Measurements from ENCODE around the gene PMM2. TPM values are rescaled to one million over a fixed set of nuclear protein-coding genes. Genes with fewer than 3 reads are reported as not detected.
A peak's percentile ranks its signal among the peaks of the same experiment; 100 is the strongest.

Gene PMM2
- total RNA-seq, 6 experiments from 2014 or later = 18.6 to 47.8 (median 39.0) TPM

- 82% methylated on average over 13 of the region's 13 CpGs for WGBS (ENCODE audit: insufficient coverage, low coverage, low lambda C conversion rate, missing lambda C conversion rate)
- intact Hi-C loops (cut with DNase I) = loop anchor here in 1 of 2 donors (10.0 kb wide), 1 partner anchor 58 kb away; the partner anchor contains the start of gene CARHSP1
- ATAC-seq = no peak
Observed at GRCh38 chr16:8806272-8806983, 8.8 kb downstream of the PMM2 start.

GRCh38 chr16:8807189-8807588 lies 9.6 kb downstream of the PMM2 start:
- 100% methylated on average over 4 of the region's 5 CpGs for WGBS (ENCODE audit: insufficient coverage, low coverage, low lambda C conversion rate, missing lambda C conversion rate)

More at GRCh38 chr16:8806272-8806983, 8.8 kb downstream of the PMM2 start:
- H3K4me1 ChIP-seq = peaks cover 0 to 22% (median 6%) of the 10 kb centered on the region in 4 donors
- H3K36me3 ChIP-seq = peaks cover 22 to 89% (median 50%) of the 10 kb centered on the region in 4 donors
- H3K27ac ChIP-seq = no peak overlapping the region
- no peaks in the 10 kb centered on the region for H3K27me3 ChIP-seq
- H3K4me3 ChIP-seq = no peak overlapping the region
- H3K9me3 ChIP-seq = no peaks in the 10 kb centered on the region
- no peak for DNase-seq
- no peak for TF ChIP-seq POLR2A (IDR thresholded peaks at IDR 0.05)
- TF ChIP-seq CTCF (IDR thresholded peaks at IDR 0.05) = no peak

GRCh38 chr16:8808009-8808408 lies 10.4 kb downstream of the PMM2 start:
- H3K4me1 ChIP-seq = peaks cover 0 to 17% (median 6%) of the 10 kb centered on the region in 4 donors
- no peaks in the 10 kb centered on the region for H3K9me3 ChIP-seq
- no peak for DNase-seq
- TF ChIP-seq POLR2A (IDR thresholded peaks at IDR 0.05) (no peak), CTCF (IDR thresholded peaks at IDR 0.05) (no peak)
- 39% methylated on average over 3 of the region's 3 CpGs for WGBS (ENCODE audit: insufficient coverage, low coverage, low lambda C conversion rate, missing lambda C conversion rate)
- H3K27ac ChIP-seq = peak overlapping the region in 2 of 3 donors; percentile 42 to 69
- H3K4me3 ChIP-seq = no peak overlapping the region
- intact Hi-C loops (cut with DNase I) = loop anchor here in 1 of 2 donors (10.0 kb wide), 1 partner anchor 57 kb away; the partner anchor contains the start of gene CARHSP1
- H3K27me3 ChIP-seq = no peaks in the 10 kb centered on the region
- H3K36me3 ChIP-seq = peaks cover 29 to 89% (median 55%) of the 10 kb centered on the region in 4 donors
- peak; percentile 24 to 58 (median 44) for ATAC-seq

More at GRCh38 chr16:8807189-8807588, 9.6 kb downstream of the PMM2 start:
- TF ChIP-seq CTCF (IDR thresholded peaks at IDR 0.05) = no peak
- no peak for TF ChIP-seq POLR2A (IDR thresholded peaks at IDR 0.05)
- no peaks in the 10 kb centered on the region for H3K9me3 ChIP-seq
- peak overlapping the region in 1 of 3 donors; percentile 69 for H3K27ac ChIP-seq
- no peak overlapping the region for H3K4me3 ChIP-seq
- peaks cover 0 to 17% (median 6%) of the 10 kb centered on the region in 4 donors for H3K4me1 ChIP-seq
- peaks cover 27 to 89% (median 54%) of the 10 kb centered on the region in 4 donors for H3K36me3 ChIP-seq
- DNase-seq (no peak), ATAC-seq (no peak)
- no peaks in the 10 kb centered on the region for H3K27me3 ChIP-seq
- intact Hi-C loops (cut with DNase I) = loop anchor here in 1 of 2 donors (10.0 kb wide), 1 partner anchor 58 kb away; the partner anchor contains the start of gene CARHSP1

- TF ChIP-seq CTCF (IDR thresholded peaks at IDR 0.05) = no peak
- no peak for TF ChIP-seq POLR2A (IDR thresholded peaks at IDR 0.05)
- DNase-seq = peak; percentile 76 to 92 (median 90)
- no peaks in the 10 kb centered on the region for H3K9me3 ChIP-seq
- H3K27ac ChIP-seq = peak overlapping the region in 2 of 3 donors; percentile 42 to 69
- no peak overlapping the region for H3K4me3 ChIP-seq
- intact Hi-C loops (cut with DNase I) = loop anchor here in 1 of 2 donors (10.0 kb wide), 1 partner anchor 56 kb away; the partner anchor contains the start of gene CARHSP1
- peaks cover 0 to 17% (median 6%) of the 10 kb centered on the region in 4 donors for H3K4me1 ChIP-seq
- H3K36me3 ChIP-seq = peaks cover 31 to 89% (median 57%) of the 10 kb centered on the region in 4 donors
- H3K27me3 ChIP-seq = no peaks in the 10 kb centered on the region
- peak; percentile 87 to 93 (median 90) for ATAC-seq
- whole genome bisulfite sequencing (ENCODE audit: insufficient coverage, low coverage, low lambda C conversion rate, missing lambda C conversion rate) = 30% methylated on average over 11 of the region's 11 CpGs
Observed at GRCh38 chr16:8808613-8809353, 11.1 kb downstream of the PMM2 start.
